Thyroid gland (tissue), 4 donors: Measurements from ENCODE around the gene RAE1. TPM values are rescaled to one million over a fixed set of nuclear protein-coding genes. Genes with fewer than 3 reads are reported as not detected.
A peak's percentile ranks its signal among the peaks of the same experiment; 100 is the strongest.

Experiments
- DNase-seq, 2 donors: peaks; one replicate each; pipeline ENCODE4 v3.0.0-alpha.2; 2019
- H3K27ac ChIP-seq, 3 donors: fragments of 200-600 bp; sonication (generic); 1 replicate in 2 of 3; 2 replicates in 1 of 3; pipeline ENCODE4 v1.5.1; 2016 to 2019; ENCODE audit warnings: mild to moderate bottlenecking in 1 of 3, moderate library complexity in 1 of 3
- H3K27me3 ChIP-seq: fragments of 200-600 bp; sonication (generic); one replicate; pipeline ENCODE4 v1.5.1; 2019
- H3K36me3 ChIP-seq, 2 donors: fragments of 200-600 bp; sonication (generic); one replicate each; pipeline ENCODE4 v1.5.1; 2016 to 2019
- H3K4me1 ChIP-seq, 2 donors: fragments of 200-600 bp; sonication (generic); one replicate each; pipeline ENCODE4 v1.5.1; 2017 to 2019
- H3K4me3 ChIP-seq, 3 donors: fragments of 200-600 bp; sonication (generic); replicated peaks in 1 of 3; 1 replicate in 2 of 3; 2 replicates in 1 of 3; pipeline ENCODE4 v1.5.1; 2016; ENCODE audit warnings: mild to moderate bottlenecking in 1 of 3
- H3K9me3 ChIP-seq: fragments of 200-600 bp; sonication (generic); one replicate; pipeline ENCODE4 v1.5.1; 2017
- CTCF ChIP-seq, 6 experiments: fragments of 200-600 bp in 3 of 6; fragments of 450-650 bp in 3 of 6; sonication (generic) in 3 of 6; IDR thresholded peaks; one replicate each; pipeline ENCODE4 v1.5.1; 2016 to 2019; ENCODE audit warnings: antibody characterized with exemption in 6 of 6, mild to moderate bottlenecking in 2 of 6, inconsistent platforms in 1 of 6, moderate library complexity in 1 of 6
- POLR2A ChIP-seq, 2 donors: fragments of 450-650 bp; IDR thresholded peaks; one replicate each; pipeline ENCODE4 v1.6.1; 2017; ENCODE audit warnings: antibody characterized with exemption in 2 of 2, mild to moderate bottlenecking in 2 of 2, moderate library complexity in 1 of 2
- whole genome bisulfite sequencing, 2 donors: methylation state at CpG; one replicate each; pipeline ENCODE4 v1.1.5; 2017; 5-methylcytosine and 5-hydroxymethylcytosine counted together
- intact Hi-C: fragments of 100-400 bp; cut with DNase I; formaldehyde crosslinking; loops from one replicate; pipeline ENCODE4 v1.15.1; 2023
- total RNA-seq, 4 donors: library from RNA; depleted of rRNA; stranded (reverse); fragments of >200 nt; gene quantifications; one replicate each; pipeline ENCODE4 v1.2.3, GENCODE V29; 2016

Gene RAE1
- total RNA-seq, 4 donors from 2014 or later: 17.5 to 26.4 (median 22.3) TPM

- H3K27ac ChIP-seq: no peak overlapping the region
- 91 to 97% methylated on average over 13 to 14 of the region's 14 CpGs for WGBS, 2 donors
- H3K4me1 ChIP-seq: peaks cover 5 to 30% of the 10 kb centered on the region in 2 donors
- no peaks in the 10 kb centered on the region for H3K27me3 ChIP-seq
- TF ChIP-seq CTCF (IDR thresholded peaks at IDR 0.05): no peak
- TF ChIP-seq POLR2A (IDR thresholded peaks at IDR 0.05): no peak
- intact Hi-C loops: no loop called here
- H3K4me3 ChIP-seq: no peak overlapping the region
- H3K9me3 ChIP-seq: no peaks in the 10 kb centered on the region
- no peak for DNase-seq
- H3K36me3 ChIP-seq: no peaks in the 10 kb centered on the region
Measured at GRCh38 chr20:57393321-57394120, 42.5 kb downstream of the RAE1 start.

GRCh38 chr20:57394121-57395082 lies 43.3 kb downstream of the RAE1 start:
- Histone ChIP-seq H3K9me3 (no peaks in the 10 kb centered on the region), H3K4me3 (no peak overlapping the region), H3K27me3 (no peaks in the 10 kb centered on the region), H3K27ac (no peak overlapping the region), H3K4me1 (peaks cover 5 to 25% of the 10 kb centered on the region in 2 donors), H3K36me3 (no peaks in the 10 kb centered on the region)
- DNase-seq: no peak
- 83 to 90% methylated on average over 12 to 26 of the region's 27 CpGs for whole genome bisulfite sequencing, 2 donors
- intact Hi-C loops: no loop called here
- TF ChIP-seq POLR2A (IDR thresholded peaks at IDR 0.05) (no peak), CTCF (IDR thresholded peaks at IDR 0.05) (no peak)

- WGBS, 2 donors: 71 to 82% methylated on average over 14 to 21 of the region's 31 CpGs
Measured at GRCh38 chr20:57395111-57395966, 44.3 kb downstream of the RAE1 start.

More at GRCh38 chr20:57395111-57395966, 44.3 kb downstream of the RAE1 start:
- peak in 1 of 2 donors; percentile 16 for DNase-seq
- H3K36me3 ChIP-seq: no peaks in the 10 kb centered on the region
- H3K27me3 ChIP-seq: no peaks in the 10 kb centered on the region
- TF ChIP-seq CTCF (IDR thresholded peaks at IDR 0.05) (no peak), POLR2A (IDR thresholded peaks at IDR 0.05) (no peak)
- peak overlapping the region in 1 of 3 donors; percentile 38 for H3K27ac ChIP-seq
- H3K9me3 ChIP-seq: no peaks in the 10 kb centered on the region
- no peak overlapping the region for H3K4me3 ChIP-seq
- H3K4me1 ChIP-seq: peaks cover 5 to 16% of the 10 kb centered on the region in 2 donors
- intact Hi-C loops: no loop called here
